ENCODE results near the gene ZNF438. TPM values are rescaled to one million over a fixed set of nuclear protein-coding genes. Genes with fewer than 3 reads are reported as not detected.

ZNF438 gene
- total and polyA plus RNA-seq, 10 of the 15 experiments (the other 5 are each of a cell fraction or from before 2014, with no cell fraction given), result 0.93 to 5.2 (median 1.9) TPM

GRCh38 chr10:30869566-30869965 is 162.1 kb downstream of the ZNF438 start:
- no peaks in the 10 kb centered on the region for H3K27me3 ChIP-seq (replicated peaks in 1 of 2; ENCODE audit: control insufficient read depth in 2 of 2, insufficient read depth in 2 of 2, low read length in 1 of 2)

More at GRCh38 chr10:30869566-30869965, 162.1 kb downstream of the ZNF438 start:
- DNase-seq (ENCODE audit: low read depth, low spot score) (no peak), FAIRE-seq (no peak), ATAC-seq (no peak)
- no peak for TF ChIP-seq YY1 (IDR thresholded peaks at IDR 0.05; ENCODE audit: low read depth, low read length)
- TF ChIP-seq MLLT1 (IDR thresholded peaks at IDR 0.05), result no peak
- TF ChIP-seq CEBPB (IDR thresholded peaks at IDR 0.05; ENCODE audit: borderline replicate concordance in 1 of 2, low read depth in 2 of 2, low read length in 2 of 2), result no peak
- TF ChIP-seq TCF12 (IDR thresholded peaks at IDR 0.05; ENCODE audit: low read depth, low read length), result no peak
- TF ChIP-seq EP300 (IDR thresholded peaks at IDR 0.05; ENCODE audit: borderline replicate concordance in 1 of 2, control insufficient read depth in 1 of 2, low read depth in 2 of 2, low read length in 2 of 2), result no peak
- TF ChIP-seq KAT2A (conservative IDR thresholded peaks at IDR 0.05; ENCODE audit: control insufficient read depth, low read depth, low read length), result no peak
- no peak for TF ChIP-seq LARP7 (IDR thresholded peaks at IDR 0.05)
- TF ChIP-seq BCL3 (IDR thresholded peaks at IDR 0.05; ENCODE audit: borderline replicate concordance, insufficient read depth, low read depth, low read length, poor library complexity, severe bottlenecking), result no peak
- TF ChIP-seq IRF5 (IDR thresholded peaks at IDR 0.05; ENCODE audit: borderline replicate concordance), result no peak
- TF ChIP-seq SREBF2 (IDR thresholded peaks at IDR 0.05; ENCODE audit: low read length), result no peak
- no peak for TF ChIP-seq MAX (IDR thresholded peaks at IDR 0.05; ENCODE audit: low read depth, low read length)
- TF ChIP-seq CTCF (IDR thresholded peaks at IDR 0.05 in 2 of 3, conservative IDR thresholded peaks at IDR 0.05 in 1 of 3; ENCODE audit: control insufficient read depth in 2 of 3, extremely low read depth in 1 of 3, insufficient read depth in 1 of 3, low read depth in 3 of 3, low read length in 3 of 3), result no peak
- no peak for TF ChIP-seq BRCA1 (IDR thresholded peaks at IDR 0.05; ENCODE audit: low read depth, low read length)
- no peak for TF ChIP-seq ELK1 (IDR thresholded peaks at IDR 0.05; ENCODE audit: low read depth, low read length)
- TF ChIP-seq ZNF217 (IDR thresholded peaks at IDR 0.05), result no peak
- no peak for TF ChIP-seq HCFC1 (IDR thresholded peaks at IDR 0.05; ENCODE audit: low read length)
- no peak for TF ChIP-seq ZBED1 (IDR thresholded peaks at IDR 0.05; ENCODE audit: borderline replicate concordance)
- Histone ChIP-seq H3K79me2 (ENCODE audit: control insufficient read depth, insufficient read depth, low read length) (no peaks in the 10 kb centered on the region), H3K9me3 (replicated peaks; ENCODE audit: control insufficient read depth, insufficient read depth, low read length) (no peaks in the 10 kb centered on the region), H3K36me3 (ENCODE audit: control insufficient read depth in 2 of 2, insufficient read depth in 2 of 2, low read length in 1 of 2) (no peaks in the 10 kb centered on the region), H3K4me1 (ENCODE audit: control insufficient read depth, insufficient read depth, low read length) (no peaks in the 10 kb centered on the region), H3K4me2 (ENCODE audit: control insufficient read depth, insufficient read depth) (no peak overlapping the region), H4K20me1 (ENCODE audit: control insufficient read depth, insufficient read depth) (no peaks in the 10 kb centered on the region), H3K4me3 (no peak overlapping the region), H2AFZ (ENCODE audit: control insufficient read depth, low read depth, low read length) (no peak overlapping the region), H3K9ac (ENCODE audit: control insufficient read depth, insufficient read depth, low read length) (no peak overlapping the region), H3K27ac (ENCODE audit: control insufficient read depth, insufficient read depth) (no peak overlapping the region)
- ChIA-PET POLR2A (no interaction called here), SMC1A (ENCODE audit: uncharacterized antibody, unreplicated experiment) (interaction anchor here (0.7 kb wide), 1 partner anchor 102 kb away, joined by 3 read pairs; no protein-coding TSS in a partner anchor), RAD21 (ENCODE audit: unreplicated experiment) (no interaction called here), CTCF (interaction anchor here (0.8 to 1.4 kb wide), 2 partner anchors 26 to 86 kb away, joined by 4 read pairs; no protein-coding TSS in a partner anchor)
- no TSS peak for BruUV-seq (replicated peaks)
- in situ Hi-C loops (cut with MboI), result no loop called here
- intact Hi-C loops (cut with micrococcal nuclease; ENCODE audit: unreplicated experiment), result no loop called here
